SKM-1 treated with dmso at 0.1 percent for 144 hours (cell line): ENCODE data around the gene GPATCH8.
A peak's percentile ranks its signal among the peaks of the same experiment; 100 is the strongest.

Experiments used
- DNase-seq: peaks from one replicate; lab custom pipeline; 2025; ENCODE audit not compliant: unreplicated experiment; lab: John Stamatoyannopoulos, UW

The GPATCH8 gene

GRCh38 chr17:44359006-44359405, 144.2 kb downstream of the GPATCH8 start:
- DNase-seq: no peak

DNA sequence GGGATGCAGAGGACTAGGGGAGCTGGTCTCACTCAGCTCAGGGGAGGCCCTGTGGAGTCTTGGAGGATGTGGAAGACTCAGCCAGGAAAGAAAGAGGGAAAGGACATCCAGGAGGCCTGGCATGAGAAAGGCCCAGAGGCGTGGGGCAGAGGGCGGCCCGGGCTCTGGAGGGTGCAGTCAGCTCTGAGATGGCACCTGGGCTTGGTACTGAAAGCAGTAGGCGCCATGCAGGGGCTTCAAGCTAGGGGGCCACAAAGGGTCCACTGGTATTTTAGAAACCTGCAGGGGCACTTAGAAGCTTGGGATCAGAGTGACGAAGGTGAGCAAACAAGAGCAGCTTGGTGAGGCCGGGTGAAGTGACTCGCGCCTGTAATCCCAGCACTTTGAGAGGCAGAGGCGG, 145.1 kb downstream of the GPATCH8 start:
- DNase-seq: no peak

- DNase-seq: no peak
Measured at GRCh38 chr17:44356241-44356640, 147.0 kb downstream of the GPATCH8 start.

GRCh38 chr17:44355642-44356099, 147.5 kb downstream of the GPATCH8 start:
- no peak for DNase-seq

GRCh38 chr17:44354582-44355561, 148.3 kb downstream of the GPATCH8 start:
- DNase-seq: no peak

- DNase-seq: no peak
Measured at GRCh38 chr17:44353672-44354331, 149.4 kb downstream of the GPATCH8 start.

- DNase-seq: no peak
Measured at GRCh38 chr17:44352828-44353671, 150.2 kb downstream of the GPATCH8 start.

DNA sequence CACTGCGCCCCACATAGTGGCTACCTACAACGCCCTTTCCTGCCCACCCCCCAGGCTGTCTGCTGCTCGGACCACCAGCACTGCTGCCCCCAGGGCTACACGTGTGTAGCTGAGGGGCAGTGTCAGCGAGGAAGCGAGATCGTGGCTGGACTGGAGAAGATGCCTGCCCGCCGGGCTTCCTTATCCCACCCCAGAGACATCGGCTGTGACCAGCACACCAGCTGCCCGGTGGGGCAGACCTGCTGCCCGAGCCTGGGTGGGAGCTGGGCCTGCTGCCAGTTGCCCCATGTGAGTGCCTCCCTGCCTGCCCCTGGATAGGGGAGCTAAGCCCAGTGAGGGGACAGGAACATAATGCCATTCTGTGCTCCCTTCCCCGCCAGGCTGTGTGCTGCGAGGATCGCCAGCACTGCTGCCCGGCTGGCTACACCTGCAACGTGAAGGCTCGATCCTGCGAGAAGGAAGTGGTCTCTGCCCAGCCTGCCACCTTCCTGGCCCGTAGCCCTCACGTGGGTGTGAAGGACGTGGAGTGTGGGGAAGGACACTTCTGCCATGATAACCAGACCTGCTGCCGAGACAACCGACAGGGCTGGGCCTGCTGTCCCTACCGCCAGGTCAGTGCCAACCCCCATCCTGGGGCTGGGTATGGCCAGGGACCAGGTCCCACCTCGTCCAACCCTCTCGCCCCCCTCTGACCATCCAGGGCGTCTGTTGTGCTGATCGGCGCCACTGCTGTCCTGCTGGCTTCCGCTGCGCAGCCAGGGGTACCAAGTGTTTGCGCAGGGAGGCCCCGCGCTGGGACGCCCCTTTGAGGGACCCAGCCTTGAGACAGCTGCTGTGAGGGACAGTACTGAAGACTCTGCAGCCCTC, 151.0 kb downstream of the GPATCH8 start:
- no peak for DNase-seq

GRCh38 chr17:44351464-44351863, 151.7 kb downstream of the GPATCH8 start:
- DNase-seq: no peak

DNA sequence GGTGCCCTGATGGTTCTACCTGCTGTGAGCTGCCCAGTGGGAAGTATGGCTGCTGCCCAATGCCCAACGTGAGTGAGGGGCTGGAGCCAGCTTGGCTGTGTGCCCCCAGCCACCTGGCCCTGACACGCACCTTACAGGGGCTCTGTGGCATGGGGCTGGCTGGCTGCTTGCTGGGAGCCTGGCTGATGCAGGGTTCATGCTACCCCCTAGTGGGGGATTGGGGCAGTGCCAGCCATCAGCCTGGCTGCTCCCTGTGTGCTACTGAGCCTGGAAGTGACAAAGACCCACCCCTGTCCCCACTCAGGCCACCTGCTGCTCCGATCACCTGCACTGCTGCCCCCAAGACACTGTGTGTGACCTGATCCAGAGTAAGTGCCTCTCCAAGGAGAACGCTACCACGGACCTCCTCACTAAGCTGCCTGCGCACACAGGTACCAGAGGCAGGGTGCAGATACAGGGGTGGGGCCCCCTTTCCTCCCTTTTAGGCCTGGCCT, 152.4 kb downstream of the GPATCH8 start:
- DNase-seq: peak; percentile 39

- DNase-seq: no peak
Measured at GRCh38 chr17:44349553-44350070, 153.6 kb downstream of the GPATCH8 start.

DNA sequence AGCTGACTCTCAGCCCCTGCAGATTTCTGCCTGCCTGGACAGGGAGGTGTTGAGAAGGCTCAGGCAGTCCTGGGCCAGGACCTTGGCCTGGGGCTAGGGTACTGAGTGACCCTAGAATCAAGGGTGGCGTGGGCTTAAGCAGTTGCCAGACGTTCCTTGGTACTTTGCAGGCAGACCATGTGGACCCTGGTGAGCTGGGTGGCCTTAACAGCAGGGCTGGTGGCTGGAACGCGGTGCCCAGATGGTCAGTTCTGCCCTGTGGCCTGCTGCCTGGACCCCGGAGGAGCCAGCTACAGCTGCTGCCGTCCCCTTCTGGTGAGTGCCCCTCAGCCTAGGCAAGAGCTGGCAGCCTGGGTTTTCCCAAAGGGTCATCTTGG, 154.2 kb downstream of the GPATCH8 start:
- DNase-seq: no peak

GRCh38 chr17:44348234-44348987, 154.8 kb downstream of the GPATCH8 start:
- peak; percentile 91 for DNase-seq
